SK-N-SH (cell line): ENCODE results near the gene GLE1. TPM values are rescaled to one million over a fixed set of nuclear protein-coding genes. Genes with fewer than 3 reads are reported as not detected.

Experiments
- CTCF ChIA-PET: fragments of 300-600, 350-600 bp; formaldehyde crosslinking; extraction: SDS; loops from one replicate; lab custom pipeline; 2021; lab: Yijun Ruan, JAX
- POLR2A ChIA-PET: fragments of 350-600 bp; sonication (Branson Sonifier 250); formaldehyde crosslinking; extraction: SDS; loops from one replicate; lab custom pipeline; 2020; ENCODE audit warnings: antibody characterized with exemption, inconsistent platforms; lab: Yijun Ruan, JAX
- DNase-seq: peaks from one replicate; pipeline ENCODE4 v3.0.0; 2012
- H2AFZ ChIP-seq: fragments of 200-600 bp; sonication (generic); 2 replicates; pipeline ENCODE4 v1.8.1; 2016; ENCODE audit warnings: antibody characterized with exemption, mild to moderate bottlenecking, low read depth
- H3F3A ChIP-seq: fragments of 200-600 bp; sonication (generic); replicated peaks from 2 replicates; pipeline ENCODE3; 2016; ENCODE audit warnings: antibody characterized with exemption, mild to moderate bottlenecking; ENCODE audit not compliant: insufficient read depth
- H3K27ac ChIP-seq, 2 experiments: fragments of 200-500 bp in 1 of 2; fragments of 200-600 bp in 1 of 2; sonication (Bioruptor generic) in 1 of 2; sonication (generic), shearing (Covaris generic) in 1 of 2; 2 replicates each; pipeline versions ENCODE4 v1.5.1 to v1.6.1; 2014 to 2016; ENCODE audit warnings: low read depth in 2 of 2, inconsistent platforms in 1 of 2, low read length in 1 of 2, mild to moderate bottlenecking in 1 of 2, mixed read lengths in 1 of 2
- H3K27me3 ChIP-seq: fragments of 200-600 bp; sonication (generic), shearing (Covaris generic); 2 replicates; pipeline ENCODE4 v1.6.1; 2016; ENCODE audit warnings: mixed run types; ENCODE audit not compliant: insufficient read depth
- H3K36me3 ChIP-seq, 2 experiments: fragments of 200-500 bp in 1 of 2; fragments of 200-600 bp in 1 of 2; sonication (Bioruptor generic) in 1 of 2; sonication (generic) in 1 of 2; replicated peaks in 1 of 2; 2 replicates each; pipeline versions ENCODE3 to v1.5.1; 2014 to 2016; ENCODE audit warnings: low read length in 1 of 2, mild to moderate bottlenecking in 1 of 2; ENCODE audit not compliant: insufficient read depth in 2 of 2, control insufficient read depth in 1 of 2
- H3K4me1 ChIP-seq, 2 experiments: fragments of 200-500 bp in 1 of 2; fragments of 200-600 bp in 1 of 2; sonication (Bioruptor generic) in 1 of 2; sonication (generic), shearing (Covaris generic) in 1 of 2; 2 replicates each; pipeline versions ENCODE4 v1.5.1 to v1.6.1; 2014 to 2016; ENCODE audit warnings: low read depth in 1 of 2, low read length in 1 of 2, mixed run types in 1 of 2; ENCODE audit not compliant: insufficient read depth in 2 of 2, control insufficient read depth in 1 of 2
- H3K4me2 ChIP-seq: fragments of 200-600 bp; sonication (generic), shearing (Covaris generic); 2 replicates; pipeline ENCODE4 v1.6.1; 2017; ENCODE audit warnings: mixed run types
- H3K4me3 ChIP-seq, 2 experiments: fragments of 200-500 bp in 1 of 2; fragments of 200-600 bp in 1 of 2; sonication (Bioruptor generic) in 1 of 2; sonication (generic), shearing (Covaris generic) in 1 of 2; 2 replicates each; pipeline versions ENCODE4 v1.5.1 to v1.8.1; 2014 to 2016; ENCODE audit warnings: low read depth in 2 of 2, inconsistent platforms in 1 of 2, low read length in 1 of 2, mild to moderate bottlenecking in 1 of 2, mixed read lengths in 1 of 2, moderate library complexity in 1 of 2
- H3K79me2 ChIP-seq: fragments of 200-600 bp; sonication (generic); 2 replicates; pipeline ENCODE4 v1.8.1; 2017; ENCODE audit warnings: mild to moderate bottlenecking; ENCODE audit not compliant: insufficient read depth
- H3K9ac ChIP-seq: fragments of 200-600 bp; sonication (generic); 2 replicates; pipeline ENCODE4 v1.6.1; 2017; ENCODE audit warnings: mixed run types
- H3K9me2 ChIP-seq: fragments of 200-600 bp; sonication (generic); 2 replicates; pipeline ENCODE4 v1.6.1; 2017; ENCODE audit warnings: mixed run types
- H3K9me3 ChIP-seq: fragments of 200-600 bp; sonication (generic); 2 replicates; pipeline ENCODE4 v1.6.1; 2017; ENCODE audit warnings: mixed run types, mild to moderate bottlenecking, moderate library complexity
- H4K20me1 ChIP-seq: fragments of 200-600 bp; sonication (generic); 2 replicates; pipeline ENCODE4 v1.6.1; 2017; ENCODE audit warnings: mild to moderate bottlenecking, mixed run types; ENCODE audit not compliant: insufficient read depth
- EP300 ChIP-seq, 2 experiments: IDR thresholded peaks; 2 replicates each; pipeline versions ENCODE4 v1.4.0 to v1.6.1; 2012; ENCODE audit warnings: borderline replicate concordance in 1 of 2, low read depth in 1 of 2, low read length in 1 of 2
- NFIC ChIP-seq: IDR thresholded peaks from 2 replicates; pipeline ENCODE4 v1.4.0; 2012; ENCODE audit warnings: borderline replicate concordance
- NRF1 ChIP-seq: IDR thresholded peaks from 2 replicates; pipeline ENCODE4 v1.6.1; 2012; ENCODE audit warnings: low read depth, mild to moderate bottlenecking, low read length
- RAD21 ChIP-seq: IDR thresholded peaks from 2 replicates; pipeline ENCODE4 v1.6.1; 2012; ENCODE audit warnings: mild to moderate bottlenecking, low read length
- RCOR1 ChIP-seq: fragments of 150-350 bp; IDR thresholded peaks from 2 replicates; pipeline ENCODE4 v1.6.1; 2017; ENCODE audit warnings: antibody characterized with exemption, low read length
- RXRA ChIP-seq: IDR thresholded peaks from 2 replicates; pipeline ENCODE4 v1.4.0; 2012; ENCODE audit warnings: low read depth, mild to moderate bottlenecking, borderline replicate concordance
- WGBS: methylation state at CpG from one replicate; pipeline ENCODE4 v1.1.6; 2017; ENCODE audit warnings: low lambda C conversion rate; 5-methylcytosine and 5-hydroxymethylcytosine counted together
- polyA plus RNA-seq, 3 experiments: library from polyadenylated mRNA; depleted of rRNA; stranded (reverse); fragments of >200 nt; gene quantifications; 2 replicates each; pipeline ENCODE4 v1.2.3, GENCODE V29; 2012
- TF ChIP-seq, protein P1 (sequence below): IDR thresholded peaks from 2 replicates; pipeline ENCODE4 v1.6.1; 2012; ENCODE audit warnings: mild to moderate bottlenecking, low read depth, low read length, moderate library complexity

GLE1 gene
- polyA plus RNA-seq, 1 of the 3 experiments (the other 2 are of a cell fraction), result 13.8 TPM

DNA sequence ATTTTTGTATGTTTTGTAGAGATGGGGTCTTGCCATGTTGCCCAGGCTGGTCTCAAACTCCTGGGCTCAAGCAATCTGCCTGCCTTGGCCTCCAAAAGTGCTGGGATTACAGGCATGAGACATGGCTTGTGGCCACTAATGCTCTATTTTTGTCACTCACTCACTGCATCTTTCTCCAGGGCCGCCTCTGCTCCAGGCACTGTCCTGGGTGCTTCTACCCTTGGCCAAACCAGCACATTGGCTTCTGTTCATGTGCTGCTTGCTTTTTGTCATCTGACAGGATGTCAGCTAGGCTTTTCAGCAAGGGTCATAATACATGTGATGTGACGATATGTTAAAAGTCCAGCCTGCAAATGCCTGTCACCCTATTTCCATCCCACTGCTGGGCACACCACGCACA is 45.5 kb upstream of the GLE1 start (continued):
- TF ChIP-seq, protein P1, sequence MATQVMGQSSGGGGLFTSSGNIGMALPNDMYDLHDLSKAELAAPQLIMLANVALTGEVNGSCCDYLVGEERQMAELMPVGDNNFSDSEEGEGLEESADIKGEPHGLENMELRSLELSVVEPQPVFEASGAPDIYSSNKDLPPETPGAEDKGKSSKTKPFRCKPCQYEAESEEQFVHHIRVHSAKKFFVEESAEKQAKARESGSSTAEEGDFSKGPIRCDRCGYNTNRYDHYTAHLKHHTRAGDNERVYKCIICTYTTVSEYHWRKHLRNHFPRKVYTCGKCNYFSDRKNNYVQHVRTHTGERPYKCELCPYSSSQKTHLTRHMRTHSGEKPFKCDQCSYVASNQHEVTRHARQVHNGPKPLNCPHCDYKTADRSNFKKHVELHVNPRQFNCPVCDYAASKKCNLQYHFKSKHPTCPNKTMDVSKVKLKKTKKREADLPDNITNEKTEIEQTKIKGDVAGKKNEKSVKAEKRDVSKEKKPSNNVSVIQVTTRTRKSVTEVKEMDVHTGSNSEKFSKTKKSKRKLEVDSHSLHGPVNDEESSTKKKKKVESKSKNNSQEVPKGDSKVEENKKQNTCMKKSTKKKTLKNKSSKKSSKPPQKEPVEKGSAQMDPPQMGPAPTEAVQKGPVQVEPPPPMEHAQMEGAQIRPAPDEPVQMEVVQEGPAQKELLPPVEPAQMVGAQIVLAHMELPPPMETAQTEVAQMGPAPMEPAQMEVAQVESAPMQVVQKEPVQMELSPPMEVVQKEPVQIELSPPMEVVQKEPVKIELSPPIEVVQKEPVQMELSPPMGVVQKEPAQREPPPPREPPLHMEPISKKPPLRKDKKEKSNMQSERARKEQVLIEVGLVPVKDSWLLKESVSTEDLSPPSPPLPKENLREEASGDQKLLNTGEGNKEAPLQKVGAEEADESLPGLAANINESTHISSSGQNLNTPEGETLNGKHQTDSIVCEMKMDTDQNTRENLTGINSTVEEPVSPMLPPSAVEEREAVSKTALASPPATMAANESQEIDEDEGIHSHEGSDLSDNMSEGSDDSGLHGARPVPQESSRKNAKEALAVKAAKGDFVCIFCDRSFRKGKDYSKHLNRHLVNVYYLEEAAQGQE, result no peak
- TF ChIP-seq RAD21, result no peak

DNA sequence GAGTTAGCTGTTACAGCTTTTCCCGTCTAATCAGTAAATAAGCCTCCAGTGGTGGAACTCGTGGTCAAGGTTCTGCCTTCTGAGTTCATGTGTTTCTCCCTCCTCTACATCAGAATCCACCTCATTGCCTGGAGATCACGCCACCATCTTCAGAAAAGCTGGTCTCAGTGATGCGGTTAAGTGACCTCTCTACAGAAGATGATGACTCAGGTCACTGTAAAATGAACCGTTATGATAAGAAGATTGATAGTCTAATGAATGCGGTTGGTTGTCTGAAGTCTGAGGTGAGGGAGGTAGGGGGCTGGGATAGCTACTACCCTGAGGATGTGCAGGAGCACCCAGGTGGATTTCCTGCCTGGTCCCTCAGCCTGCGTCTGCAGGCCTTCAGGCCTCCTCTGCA is 35.4 kb upstream of the GLE1 start:
- Histone ChIP-seq H3K36me3 (peaks cover 12 to 13% of the 10 kb centered on the region in 2 experiments), H4K20me1 (no peaks in the 10 kb centered on the region), H3K4me1 (no peaks in the 10 kb centered on the region), H3K4me3 (no peak overlapping the region), H2AFZ (no peak overlapping the region), H3K79me2 (no peaks in the 10 kb centered on the region), H3K4me2 (no peak overlapping the region), H3K9me3 (no peaks in the 10 kb centered on the region), H3K9me2 (no peaks in the 10 kb centered on the region), H3K27ac (no peak overlapping the region), H3F3A (no peaks in the 10 kb centered on the region), H3K9ac (no peak overlapping the region), H3K27me3 (no peaks in the 10 kb centered on the region)
- CTCF ChIA-PET, result interaction anchor here (1.0 to 1.7 kb wide), 3 partner anchors 9 to 173 kb away, joined by 3 to 6 read pairs (median 4); no protein-coding TSS in a partner anchor
- DNase-seq, result no peak
- 77% methylated on average over 6 of the region's 7 CpGs for WGBS
- TF ChIP-seq NRF1, result no peak
- POLR2A ChIA-PET, result no interaction called here

DNA sequence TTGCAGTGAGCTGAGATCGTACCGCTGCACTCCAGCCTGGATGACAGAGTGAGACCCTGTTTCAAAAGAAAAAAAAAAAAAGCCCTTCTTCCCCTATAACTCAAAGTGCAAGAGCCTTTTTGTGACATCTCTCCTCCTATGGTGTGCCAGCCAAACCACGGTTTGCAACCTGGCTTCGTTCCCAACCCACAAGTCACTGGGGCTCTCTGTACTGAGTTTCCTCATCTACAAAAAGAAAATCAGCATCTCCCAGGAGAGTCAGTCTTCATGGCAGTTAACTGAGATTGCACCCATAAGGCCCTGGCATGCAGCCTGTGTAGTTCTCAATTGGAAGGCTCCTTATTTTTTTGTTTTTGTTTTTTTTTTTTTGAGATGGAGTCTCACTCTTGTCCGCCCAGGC is 34.0 kb upstream of the GLE1 start:
- 80% methylated on average over 5 of the region's 5 CpGs for WGBS
- H3F3A ChIP-seq, result peaks cover 3% of the 10 kb centered on the region
- no peak overlapping the region for H3K4me2 ChIP-seq
- no peaks in the 10 kb centered on the region for H3K9me2 ChIP-seq
- no peak for DNase-seq
- H3K36me3 ChIP-seq, result peaks cover 11 to 13% of the 10 kb centered on the region in 2 experiments
- no peaks in the 10 kb centered on the region for H3K79me2 ChIP-seq
- no peaks in the 10 kb centered on the region for H3K27me3 ChIP-seq
- H3K9ac ChIP-seq, result no peak overlapping the region
- H3K9me3 ChIP-seq, result no peaks in the 10 kb centered on the region
- H3K4me3 ChIP-seq, result no peak overlapping the region
- no peaks in the 10 kb centered on the region for H4K20me1 ChIP-seq
- TF ChIP-seq RXRA (no peak), NFIC (peak; percentile 53; the same call in 1 of the 2 replicates), EP300 (IDR thresholded peaks at IDR 0.05; ENCODE audit: borderline replicate concordance in 1 of 2, low read depth in 1 of 2, low read length in 1 of 2) (no peak)
- no peaks in the 10 kb centered on the region for H3K4me1 ChIP-seq
- ChIA-PET CTCF (no interaction called here), POLR2A (no interaction called here)
- no peak overlapping the region for H3K27ac ChIP-seq
- H2AFZ ChIP-seq, result no peak overlapping the region

DNA sequence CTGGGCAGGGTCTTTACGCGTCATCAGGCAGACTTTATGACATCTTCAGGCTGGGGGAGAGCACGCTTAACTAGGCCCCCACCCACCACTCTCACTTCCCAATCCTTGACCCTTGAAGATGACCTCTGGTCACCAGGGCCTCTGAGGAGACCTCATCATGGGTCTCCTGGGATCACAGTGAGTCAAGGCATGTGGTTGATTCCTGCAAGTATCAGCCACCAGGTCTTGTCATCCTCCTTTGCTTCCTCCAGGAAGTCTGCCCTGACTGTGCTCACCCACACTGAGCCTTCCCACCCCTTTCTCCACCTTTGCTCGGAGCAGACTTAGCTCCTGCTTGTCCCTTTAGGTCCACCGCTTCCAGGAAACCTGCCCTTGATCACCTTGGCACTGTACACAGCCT is 31.4 kb upstream of the GLE1 start:
- H3F3A ChIP-seq, result peaks cover 3% of the 10 kb centered on the region
- no peak overlapping the region for H3K27ac ChIP-seq
- peaks cover 13 to 17% of the 10 kb centered on the region in 2 experiments for H3K36me3 ChIP-seq
- ChIA-PET POLR2A (no interaction called here), CTCF (no interaction called here)
- H3K27me3 ChIP-seq, result no peaks in the 10 kb centered on the region
- H3K4me1 ChIP-seq, result no peaks in the 10 kb centered on the region
- no peaks in the 10 kb centered on the region for H3K9me2 ChIP-seq
- no peaks in the 10 kb centered on the region for H4K20me1 ChIP-seq
- TF ChIP-seq RCOR1, result no peak
- no peak overlapping the region for H3K4me2 ChIP-seq
- H3K9ac ChIP-seq, result no peak overlapping the region
- H2AFZ ChIP-seq, result no peak overlapping the region
- DNase-seq, result no peak
- no peak overlapping the region for H3K4me3 ChIP-seq
- no peaks in the 10 kb centered on the region for H3K9me3 ChIP-seq
- H3K79me2 ChIP-seq, result no peaks in the 10 kb centered on the region
- WGBS, result 87% methylated on average over 3 of the region's 5 CpGs
